Upper lobe of right lung (tissue), 1 donor: Measurements from ENCODE around the gene SPATA20. TPM values are rescaled to one million over a fixed set of nuclear protein-coding genes. Genes with fewer than 3 reads are reported as not detected.

Experiments
- ATAC-seq: fragments of 200-7000 bp; cut with Tn5 transposase; one replicate; pipeline ENCODE4 v1.9.1; 2020; ENCODE audit warnings: mild to moderate bottlenecking, moderate library complexity
- DNase-seq: peaks from one replicate; pipeline ENCODE4 v3.0.0-alpha.2; 2020
- H3K27ac ChIP-seq: fragments of 200-600 bp; one replicate; pipeline ENCODE4 v1.8.0; 2022
- H3K27me3 ChIP-seq: fragments of 200-600 bp; one replicate; pipeline ENCODE4 v1.8.0; 2022; ENCODE audit warnings: mild to moderate bottlenecking
- H3K36me3 ChIP-seq: fragments of 200-600 bp; one replicate; pipeline ENCODE4 v1.8.0; 2022
- H3K4me1 ChIP-seq: fragments of 200-600 bp; one replicate; pipeline ENCODE4 v1.8.0; 2022
- H3K4me3 ChIP-seq: fragments of 200-600 bp; one replicate; pipeline ENCODE4 v1.8.0; 2022; ENCODE audit warnings: mild to moderate bottlenecking
- H3K9me3 ChIP-seq: fragments of 200-600 bp; one replicate; pipeline ENCODE4 v1.8.0; 2022
- intact Hi-C: fragments of 100-400 bp; cut with DNase I; formaldehyde crosslinking; loops from one replicate; pipeline ENCODE4 v1.11.0; 2022
- total RNA-seq: library from RNA; stranded (reverse); fragmentation: NEBNext Ultra II Directional; extraction: Animal tissue kit (Norgen Biotek cat#: 25700); gene quantifications from one replicate; pipeline ENCODE4 v1.2.1, GENCODE V29; 2021
- TF ChIP-seq, protein P1 (sequence below): fragments of 200-600 bp; IDR thresholded peaks from one replicate; pipeline ENCODE4 v1.8.0; 2022; ENCODE audit warnings: antibody characterized with exemption
- donor health status: DM: no; HTN: yes; CAD: no; lungs with severe emphysema.

The SPATA20 gene
- total RNA-seq, 1 donor from 2014 or later, result 31.6 TPM

DNA sequence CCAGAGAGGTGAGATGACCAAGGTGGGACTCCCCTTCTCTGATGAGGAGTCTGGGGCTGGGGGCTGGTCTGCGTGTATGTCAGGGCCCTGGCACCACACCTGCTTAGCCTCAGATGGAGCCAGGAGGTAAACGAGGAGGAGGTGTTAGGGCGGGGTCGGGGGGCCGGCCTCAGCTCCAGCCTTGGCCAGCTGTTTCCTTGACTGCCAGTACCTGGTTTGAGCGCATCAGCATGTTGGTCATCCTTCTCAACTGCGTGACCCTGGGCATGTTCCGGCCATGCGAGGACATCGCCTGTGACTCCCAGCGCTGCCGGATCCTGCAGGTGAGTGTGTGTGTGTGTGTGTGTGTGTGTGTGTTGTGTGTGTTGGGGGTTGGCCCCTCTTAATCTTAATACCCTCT is 21.7 kb downstream of the SPATA20 start:
- no peaks in the 10 kb centered on the region for H3K9me3 ChIP-seq
- no peaks in the 10 kb centered on the region for H3K4me1 ChIP-seq
- intact Hi-C loops, result no loop called here
- peaks cover 8% of the 10 kb centered on the region for H3K27me3 ChIP-seq
- no peak overlapping the region for H3K27ac ChIP-seq
- TF ChIP-seq, protein P1, sequence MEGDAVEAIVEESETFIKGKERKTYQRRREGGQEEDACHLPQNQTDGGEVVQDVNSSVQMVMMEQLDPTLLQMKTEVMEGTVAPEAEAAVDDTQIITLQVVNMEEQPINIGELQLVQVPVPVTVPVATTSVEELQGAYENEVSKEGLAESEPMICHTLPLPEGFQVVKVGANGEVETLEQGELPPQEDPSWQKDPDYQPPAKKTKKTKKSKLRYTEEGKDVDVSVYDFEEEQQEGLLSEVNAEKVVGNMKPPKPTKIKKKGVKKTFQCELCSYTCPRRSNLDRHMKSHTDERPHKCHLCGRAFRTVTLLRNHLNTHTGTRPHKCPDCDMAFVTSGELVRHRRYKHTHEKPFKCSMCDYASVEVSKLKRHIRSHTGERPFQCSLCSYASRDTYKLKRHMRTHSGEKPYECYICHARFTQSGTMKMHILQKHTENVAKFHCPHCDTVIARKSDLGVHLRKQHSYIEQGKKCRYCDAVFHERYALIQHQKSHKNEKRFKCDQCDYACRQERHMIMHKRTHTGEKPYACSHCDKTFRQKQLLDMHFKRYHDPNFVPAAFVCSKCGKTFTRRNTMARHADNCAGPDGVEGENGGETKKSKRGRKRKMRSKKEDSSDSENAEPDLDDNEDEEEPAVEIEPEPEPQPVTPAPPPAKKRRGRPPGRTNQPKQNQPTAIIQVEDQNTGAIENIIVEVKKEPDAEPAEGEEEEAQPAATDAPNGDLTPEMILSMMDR, result no peak
- DNase-seq (no peak), ATAC-seq (no peak)
- H3K36me3 ChIP-seq, result no peaks in the 10 kb centered on the region
- no peak overlapping the region for H3K4me3 ChIP-seq

DNA sequence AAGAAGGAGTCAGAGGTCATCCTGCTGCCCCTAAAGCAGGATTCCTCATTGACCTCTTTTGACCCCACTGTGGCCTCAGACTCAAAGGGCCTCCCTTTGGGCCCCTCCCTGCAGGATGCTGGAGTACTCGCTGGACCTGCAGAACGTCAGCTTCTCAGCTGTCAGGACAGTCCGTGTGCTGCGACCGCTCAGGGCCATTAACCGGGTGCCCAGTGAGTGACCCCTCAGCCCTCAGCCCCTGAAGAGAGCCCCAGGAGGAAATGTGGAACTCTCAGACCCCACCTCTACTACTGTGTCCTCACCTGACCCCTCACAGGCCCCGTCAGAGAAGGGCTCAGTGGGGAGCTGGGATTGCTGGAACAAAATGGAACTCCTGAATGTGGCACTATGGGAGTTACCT is 22.6 kb downstream of the SPATA20 start:
- H3K27ac ChIP-seq, result no peak overlapping the region
- H3K9me3 ChIP-seq, result no peaks in the 10 kb centered on the region
- H3K4me1 ChIP-seq, result no peaks in the 10 kb centered on the region
- peaks cover 6% of the 10 kb centered on the region for H3K27me3 ChIP-seq
- TF ChIP-seq, protein P1, result no peak
- no peak overlapping the region for H3K4me3 ChIP-seq
- intact Hi-C loops, result no loop called here
- H3K36me3 ChIP-seq, result no peaks in the 10 kb centered on the region
- no peak for ATAC-seq
- no peak for DNase-seq

DNA sequence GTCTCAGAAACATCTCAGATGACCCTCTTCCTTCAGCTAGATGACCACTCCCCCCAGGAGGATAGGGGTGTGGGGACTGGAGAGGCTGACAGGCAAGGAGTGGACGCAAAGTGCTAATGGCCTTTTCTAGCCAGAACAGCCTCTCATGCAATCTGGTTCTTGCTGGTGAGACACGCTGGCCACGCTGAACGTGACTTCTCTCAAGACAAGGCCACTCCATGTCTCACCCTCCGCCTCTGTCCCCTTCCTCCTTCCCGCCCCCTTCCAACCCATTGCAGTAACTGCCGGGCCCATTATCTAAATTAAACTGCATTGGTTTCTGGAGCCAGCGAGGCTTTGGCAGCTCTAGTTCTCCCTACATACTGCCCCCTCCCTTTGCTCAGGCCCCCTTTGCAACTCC is 23.1 kb downstream of the SPATA20 start:
- ATAC-seq, result no peak

DNA sequence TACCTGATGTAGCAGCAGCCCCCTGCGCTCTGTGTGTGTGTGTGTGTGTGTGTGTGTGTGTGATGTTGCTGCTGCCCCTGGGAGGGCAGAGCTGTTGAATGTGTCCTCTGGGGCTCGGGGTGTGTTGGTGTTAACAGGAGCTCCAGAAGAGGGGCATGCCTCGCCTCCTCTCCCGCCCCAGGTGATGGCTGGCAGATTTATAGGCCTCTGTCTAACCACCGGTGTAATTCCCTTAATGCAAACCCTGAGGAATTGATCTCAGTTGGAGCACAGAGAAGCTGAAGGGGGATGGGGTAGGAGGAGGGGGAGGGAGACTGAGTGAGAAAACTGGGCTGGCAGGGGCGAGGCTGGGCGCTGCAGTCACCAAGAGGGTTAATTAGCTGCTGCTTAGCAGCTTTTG is 23.6 kb downstream of the SPATA20 start:
- DNase-seq (no peak), ATAC-seq (no peak)
- H3K4me3 ChIP-seq, result no peak overlapping the region
- no peak overlapping the region for H3K27ac ChIP-seq
- TF ChIP-seq, protein P1, result no peak
- H3K27me3 ChIP-seq, result peaks cover under 1% of the 10 kb centered on the region
- intact Hi-C loops, result no loop called here
- no peaks in the 10 kb centered on the region for H3K36me3 ChIP-seq
- no peaks in the 10 kb centered on the region for H3K4me1 ChIP-seq
- H3K9me3 ChIP-seq, result no peaks in the 10 kb centered on the region

More for the DNA sequence above, 23.1 kb downstream of the SPATA20 start:
- Histone ChIP-seq H3K4me1 (no peaks in the 10 kb centered on the region), H3K9me3 (no peaks in the 10 kb centered on the region), H3K27me3 (peaks cover 5% of the 10 kb centered on the region), H3K27ac (no peak overlapping the region), H3K36me3 (no peaks in the 10 kb centered on the region), H3K4me3 (no peak overlapping the region)
- intact Hi-C loops, result no loop called here
- TF ChIP-seq, protein P1, result no peak
- DNase-seq, result no peak

DNA sequence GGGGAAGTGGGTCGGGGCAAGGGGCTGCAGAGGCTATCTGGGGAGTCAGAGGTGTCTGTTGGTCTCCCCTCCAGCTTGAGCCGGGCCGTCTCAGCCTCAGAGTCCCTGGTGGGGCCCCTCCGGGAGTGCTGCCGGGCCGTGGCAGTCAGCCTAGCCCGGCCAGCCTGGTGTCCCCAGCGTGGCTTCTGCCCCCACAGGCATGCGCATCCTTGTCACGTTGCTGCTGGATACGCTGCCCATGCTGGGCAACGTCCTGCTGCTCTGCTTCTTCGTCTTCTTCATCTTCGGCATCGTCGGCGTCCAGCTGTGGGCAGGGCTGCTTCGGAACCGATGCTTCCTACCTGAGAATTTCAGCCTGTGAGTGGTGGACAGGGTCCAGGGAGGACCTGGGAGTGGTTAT is 24.7 kb downstream of the SPATA20 start:
- TF ChIP-seq, protein P1, result no peak
- H3K27me3 ChIP-seq, result no peaks in the 10 kb centered on the region
- ATAC-seq (no peak), DNase-seq (no peak)
- H3K4me3 ChIP-seq, result no peak overlapping the region
- no peak overlapping the region for H3K27ac ChIP-seq
- H3K4me1 ChIP-seq, result no peaks in the 10 kb centered on the region
- H3K36me3 ChIP-seq, result no peaks in the 10 kb centered on the region
- intact Hi-C loops, result no loop called here
- no peaks in the 10 kb centered on the region for H3K9me3 ChIP-seq

DNA sequence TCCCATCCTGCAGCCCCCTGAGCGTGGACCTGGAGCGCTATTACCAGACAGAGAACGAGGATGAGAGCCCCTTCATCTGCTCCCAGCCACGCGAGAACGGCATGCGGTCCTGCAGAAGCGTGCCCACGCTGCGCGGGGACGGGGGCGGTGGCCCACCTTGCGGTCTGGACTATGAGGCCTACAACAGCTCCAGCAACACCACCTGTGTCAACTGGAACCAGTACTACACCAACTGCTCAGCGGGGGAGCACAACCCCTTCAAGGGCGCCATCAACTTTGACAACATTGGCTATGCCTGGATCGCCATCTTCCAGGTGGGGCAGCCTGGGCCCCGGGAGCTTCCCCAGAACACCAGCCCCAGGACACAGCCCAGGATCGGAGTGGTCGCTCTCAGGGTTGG is 25.6 kb downstream of the SPATA20 start:
- ATAC-seq (no peak), DNase-seq (no peak)
- Histone ChIP-seq H3K36me3 (no peaks in the 10 kb centered on the region), H3K4me1 (no peaks in the 10 kb centered on the region), H3K27ac (no peak overlapping the region), H3K27me3 (no peaks in the 10 kb centered on the region), H3K4me3 (no peak overlapping the region), H3K9me3 (no peaks in the 10 kb centered on the region)
- intact Hi-C loops, result no loop called here
- TF ChIP-seq, protein P1, result no peak
